ENCODE results near the gene SLC23A2. TPM values are rescaled to one million over a fixed set of nuclear protein-coding genes. Genes with fewer than 3 reads are reported as not detected.

The SLC23A2 gene
- total RNA-seq, 1 donor from 2014 or later, result 19.2 TPM

DNA sequence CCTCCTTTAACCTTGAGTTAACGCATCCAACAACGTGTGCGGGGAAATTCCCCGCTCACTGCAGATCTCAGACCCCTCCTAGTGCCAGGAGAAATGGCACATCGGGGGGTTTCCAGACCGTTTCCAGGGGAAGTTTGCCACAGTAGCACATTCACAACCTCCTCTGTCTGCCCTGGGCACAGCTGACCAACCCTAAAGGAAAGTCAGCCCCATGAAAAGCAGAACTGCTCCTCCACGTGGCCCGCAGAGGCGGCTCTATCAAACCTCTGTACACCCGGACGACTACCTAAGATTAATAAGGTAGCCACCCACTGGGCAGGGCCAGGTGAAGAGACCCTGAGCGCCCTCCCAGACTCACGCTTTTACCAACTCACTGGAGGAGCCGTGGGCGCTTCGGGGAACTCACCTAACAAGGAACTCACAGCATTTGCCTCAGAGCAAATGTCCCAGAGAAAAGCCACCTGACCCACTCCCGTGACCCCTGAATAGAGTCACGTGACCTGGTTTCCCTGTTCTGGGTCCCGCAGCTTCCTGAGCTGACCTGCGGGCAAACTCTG lies 186.5 kb downstream of the SLC23A2 start:
- no peaks in the 10 kb centered on the region for H3K9me3 ChIP-seq
- TF ChIP-seq, protein P1, sequence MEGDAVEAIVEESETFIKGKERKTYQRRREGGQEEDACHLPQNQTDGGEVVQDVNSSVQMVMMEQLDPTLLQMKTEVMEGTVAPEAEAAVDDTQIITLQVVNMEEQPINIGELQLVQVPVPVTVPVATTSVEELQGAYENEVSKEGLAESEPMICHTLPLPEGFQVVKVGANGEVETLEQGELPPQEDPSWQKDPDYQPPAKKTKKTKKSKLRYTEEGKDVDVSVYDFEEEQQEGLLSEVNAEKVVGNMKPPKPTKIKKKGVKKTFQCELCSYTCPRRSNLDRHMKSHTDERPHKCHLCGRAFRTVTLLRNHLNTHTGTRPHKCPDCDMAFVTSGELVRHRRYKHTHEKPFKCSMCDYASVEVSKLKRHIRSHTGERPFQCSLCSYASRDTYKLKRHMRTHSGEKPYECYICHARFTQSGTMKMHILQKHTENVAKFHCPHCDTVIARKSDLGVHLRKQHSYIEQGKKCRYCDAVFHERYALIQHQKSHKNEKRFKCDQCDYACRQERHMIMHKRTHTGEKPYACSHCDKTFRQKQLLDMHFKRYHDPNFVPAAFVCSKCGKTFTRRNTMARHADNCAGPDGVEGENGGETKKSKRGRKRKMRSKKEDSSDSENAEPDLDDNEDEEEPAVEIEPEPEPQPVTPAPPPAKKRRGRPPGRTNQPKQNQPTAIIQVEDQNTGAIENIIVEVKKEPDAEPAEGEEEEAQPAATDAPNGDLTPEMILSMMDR (IDR thresholded peaks at IDR 0.05), result no peak
- ATAC-seq (peak; percentile 69 to 77), DNase-seq (peak; percentile 76)
- H3K27me3 ChIP-seq (ENCODE audit: low read depth), result no peaks in the 10 kb centered on the region
- H3K4me1 ChIP-seq, result peaks cover 65% of the 10 kb centered on the region
- peak overlapping the region; percentile 84 for H3K27ac ChIP-seq
- intact Hi-C loops (cut with DNase I), result no loop called here
- peak overlapping the region; percentile 45 for H3K4me3 ChIP-seq
- H3K36me3 ChIP-seq, result no peaks in the 10 kb centered on the region

DNA sequence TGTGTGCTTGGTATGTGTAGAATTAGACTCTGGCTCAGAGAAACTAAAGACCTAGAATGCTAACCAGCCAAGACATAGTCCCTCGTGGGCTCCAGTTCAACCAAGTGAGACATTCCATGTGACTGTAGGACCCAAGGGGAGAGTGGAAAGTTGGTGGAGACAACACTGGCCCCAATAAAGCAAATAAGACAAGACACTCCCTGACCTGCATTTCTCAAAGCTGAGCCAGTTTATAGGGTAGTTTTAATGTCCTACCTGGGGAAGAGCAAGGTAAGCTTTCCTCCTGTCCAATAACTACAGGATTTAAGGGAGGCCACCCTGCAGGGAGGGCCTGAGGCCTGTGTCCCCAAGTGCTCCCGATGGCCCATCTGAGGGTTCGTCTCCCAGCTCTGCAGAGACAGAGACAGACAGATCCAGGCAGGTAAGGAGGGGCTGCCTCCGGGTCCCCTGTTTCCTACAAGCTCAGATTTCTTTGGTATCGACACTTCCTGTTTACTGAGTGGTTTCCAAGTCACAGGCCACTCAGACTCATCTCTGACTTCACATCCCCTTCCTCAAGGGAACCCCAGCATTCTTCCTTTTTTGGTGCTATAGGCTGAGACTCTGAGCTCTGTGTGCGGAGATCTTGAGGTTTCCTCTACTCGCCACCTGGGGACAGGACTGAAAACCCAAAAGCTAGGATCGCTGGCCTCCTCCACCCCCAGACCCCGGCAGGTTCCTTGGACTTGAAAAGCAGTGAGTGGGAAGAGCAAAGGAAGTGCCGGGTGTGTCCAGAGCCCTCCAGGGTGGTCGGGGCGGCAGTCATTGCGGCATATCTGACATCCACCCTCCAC lies 187.2 kb downstream of the SLC23A2 start:
- intact Hi-C loops (cut with DNase I), result no loop called here
- ATAC-seq (peak; percentile 74 to 76), DNase-seq (no peak)
- no peaks in the 10 kb centered on the region for H3K27me3 ChIP-seq (ENCODE audit: low read depth)
- no peaks in the 10 kb centered on the region for H3K9me3 ChIP-seq
- H3K4me1 ChIP-seq, result peaks cover 70% of the 10 kb centered on the region
- H3K4me3 ChIP-seq, result peak overlapping the region; percentile 45
- H3K27ac ChIP-seq, result peak overlapping the region; percentile 84
- no peaks in the 10 kb centered on the region for H3K36me3 ChIP-seq
- TF ChIP-seq, protein P1 (IDR thresholded peaks at IDR 0.05), result no peak

DNA sequence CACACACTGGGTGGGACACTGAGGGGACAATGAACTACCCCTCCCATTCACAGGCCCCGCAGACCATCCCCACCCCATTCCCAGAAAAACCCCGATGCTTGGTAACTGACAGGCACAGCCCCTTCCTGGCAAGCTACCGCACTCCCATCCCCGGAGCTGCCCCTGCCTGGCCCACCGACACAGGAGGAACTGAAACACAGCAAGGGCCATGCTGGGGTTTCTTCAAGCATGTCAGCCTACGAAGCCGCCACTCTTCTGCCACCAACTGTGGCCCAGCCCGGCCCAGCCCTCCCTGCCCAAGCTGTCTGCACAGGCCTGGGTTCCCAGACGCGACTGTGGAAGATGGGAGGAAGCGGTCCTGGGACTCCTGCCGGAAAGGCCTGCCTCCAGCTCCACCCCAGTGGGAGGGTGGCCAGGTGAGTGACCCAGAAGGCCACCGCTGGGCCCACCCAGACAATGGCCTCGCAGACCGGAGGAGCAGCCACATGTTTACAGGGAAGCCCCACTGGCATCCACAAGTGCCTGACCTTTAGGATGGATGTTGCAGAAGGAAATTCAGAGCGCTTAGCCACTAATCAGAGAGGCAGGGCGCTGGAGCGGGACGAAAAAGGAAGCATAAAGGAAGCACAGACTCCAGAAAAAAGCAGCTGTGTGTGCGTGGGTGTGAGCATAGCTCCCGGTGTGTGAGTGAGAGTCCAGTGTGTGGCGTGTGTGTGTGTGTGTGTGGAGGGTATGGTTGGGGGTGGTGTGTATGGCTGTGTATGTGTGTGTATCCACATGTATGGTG lies 188.0 kb downstream of the SLC23A2 start:
- H3K9me3 ChIP-seq, result no peaks in the 10 kb centered on the region
- TF ChIP-seq, protein P1 (IDR thresholded peaks at IDR 0.05), result no peak
- H3K4me1 ChIP-seq, result peaks cover 78% of the 10 kb centered on the region
- no peaks in the 10 kb centered on the region for H3K36me3 ChIP-seq
- peak overlapping the region; percentile 45 for H3K4me3 ChIP-seq
- DNase-seq (no peak), ATAC-seq (peak; percentile 24 to 30)
- no peaks in the 10 kb centered on the region for H3K27me3 ChIP-seq (ENCODE audit: low read depth)
- peak overlapping the region; percentile 84 for H3K27ac ChIP-seq
- intact Hi-C loops (cut with DNase I), result no loop called here

DNA sequence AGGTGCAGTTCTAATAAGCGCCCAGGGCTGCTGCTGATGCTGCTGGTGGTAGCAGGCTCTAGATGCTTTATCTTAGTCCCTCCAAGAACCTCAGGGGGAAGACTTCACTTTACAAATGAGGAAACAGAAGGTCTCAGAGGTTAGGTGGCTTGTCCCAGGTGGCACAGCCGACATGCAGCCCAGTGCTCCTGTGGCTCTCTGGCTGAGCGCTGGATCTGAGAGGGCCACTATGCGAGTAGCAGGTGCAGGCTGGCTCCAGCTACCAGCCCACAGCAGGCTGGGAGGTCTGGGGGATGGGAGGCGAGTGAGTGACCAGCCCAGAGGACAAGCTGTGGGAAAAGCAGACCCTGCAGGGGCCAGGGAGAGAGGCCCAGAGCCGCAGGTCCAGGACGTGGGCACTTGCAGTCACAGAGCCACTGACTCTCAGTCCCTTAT lies 188.7 kb downstream of the SLC23A2 start:
- H3K27me3 ChIP-seq (ENCODE audit: low read depth), result no peaks in the 10 kb centered on the region
- peak overlapping the region; percentile 45 for H3K4me3 ChIP-seq
- intact Hi-C loops (cut with DNase I), result no loop called here
- no peaks in the 10 kb centered on the region for H3K36me3 ChIP-seq
- peaks cover 82% of the 10 kb centered on the region for H3K4me1 ChIP-seq
- H3K9me3 ChIP-seq, result no peaks in the 10 kb centered on the region
- TF ChIP-seq, protein P1 (IDR thresholded peaks at IDR 0.05), result no peak
- no peak for ATAC-seq
- peak overlapping the region; percentile 84 for H3K27ac ChIP-seq
- DNase-seq, result no peak

DNA sequence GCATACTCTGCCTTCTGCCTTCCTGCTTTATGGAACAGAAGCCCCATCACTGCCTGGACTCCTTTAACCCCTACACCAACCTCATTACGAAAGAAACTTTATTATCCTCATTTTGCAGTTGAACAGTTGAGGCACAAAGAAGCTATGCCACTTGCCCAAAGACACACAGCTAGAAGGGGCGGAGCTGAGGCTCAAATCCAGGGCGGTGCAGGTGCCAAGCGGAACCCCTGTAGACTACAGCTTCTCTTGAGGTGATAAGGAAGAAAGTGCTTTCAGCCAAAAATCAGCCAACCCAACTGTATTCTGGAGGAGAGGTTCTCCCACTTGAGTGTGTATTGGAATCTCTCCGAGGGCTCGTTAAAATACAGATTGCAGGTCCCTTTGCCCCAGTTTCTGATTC lies 189.1 kb downstream of the SLC23A2 start:
- no peaks in the 10 kb centered on the region for H3K36me3 ChIP-seq
- H3K4me3 ChIP-seq, result no peak overlapping the region
- no peaks in the 10 kb centered on the region for H3K9me3 ChIP-seq
- H3K4me1 ChIP-seq, result peaks cover 82% of the 10 kb centered on the region
- no peak for DNase-seq
- H3K27me3 ChIP-seq (ENCODE audit: low read depth), result no peaks in the 10 kb centered on the region
- peak overlapping the region; percentile 84 for H3K27ac ChIP-seq
- ATAC-seq, result no peak
- intact Hi-C loops (cut with DNase I), result no loop called here
- TF ChIP-seq, protein P1 (IDR thresholded peaks at IDR 0.05), result no peak

Data from lower lobe of right lung (tissue), 2 donors.